Peyer's patch (tissue), 4 donors: ENCODE data around the gene DEFB131A. TPM values are rescaled to one million over a fixed set of nuclear protein-coding genes. Genes with fewer than 3 reads are reported as not detected.
"Not testable (repeated sequence)": the region's sequence is repeated elsewhere in the genome, so short reads cannot be mapped to it uniquely, and the experiment has no call there.

Experiments
- DNase-seq, 3 donors: peaks; one replicate each; pipeline ENCODE4 v3.0.0-alpha.2; 2017 to 2019
- H3K27ac ChIP-seq, 4 donors: fragments of 200-600 bp; sonication (generic); one replicate each; pipeline ENCODE4 v1.5.1; 2016 to 2019
- H3K27me3 ChIP-seq, 2 donors: fragments of 200-600 bp; sonication (generic); one replicate each; pipeline ENCODE4 v1.5.1; 2019
- H3K36me3 ChIP-seq, 3 donors: fragments of 200-600 bp; sonication (generic); one replicate each; pipeline ENCODE4 v1.5.1; 2016 to 2019
- H3K4me1 ChIP-seq, 4 donors: fragments of 200-600 bp; sonication (generic); one replicate each; pipeline ENCODE4 v1.5.1; 2016 to 2019
- H3K4me3 ChIP-seq, 4 donors: fragments of 200-600 bp; sonication (generic); 1 replicate in 3 of 4; 2 replicates in 1 of 4; pipeline ENCODE4 v1.5.1; 2016 to 2019; ENCODE audit warnings: mild to moderate bottlenecking in 1 of 4
- H3K9me3 ChIP-seq, 4 donors: fragments of 200-600 bp; sonication (generic); one replicate each; pipeline ENCODE4 v1.5.1; 2016 to 2019; ENCODE audit warnings: mild to moderate bottlenecking in 1 of 4
- CTCF ChIP-seq, 6 experiments: fragments of 450-650 bp in 4 of 6; fragments of 200-600 bp in 2 of 6; sonication (generic) in 1 of 6; IDR thresholded peaks; one replicate each; pipeline ENCODE4 v1.5.1; 2017 to 2019; ENCODE audit warnings: antibody characterized with exemption in 6 of 6, mild to moderate bottlenecking in 3 of 6, moderate library complexity in 1 of 6
- total RNA-seq, 4 donors: library from RNA; depleted of rRNA; stranded (reverse); fragments of >200 nt; gene quantifications; one replicate each; pipeline ENCODE4 v1.1.0, GENCODE V29; 2016

The DEFB131A gene
- total RNA-seq, 4 donors from 2014 or later, result not detected

- H3K27ac ChIP-seq, H3K27me3 ChIP-seq, H3K4me3 ChIP-seq, H3K4me1 ChIP-seq, H3K9me3 ChIP-seq, H3K36me3 ChIP-seq, DNase-seq: not testable (repeated sequence)
- TF ChIP-seq CTCF (IDR thresholded peaks at IDR 0.05), result peak in 1 of 6 experiments; percentile 26
Measured at GRCh38 chr4:9479466-9479865, 35.3 kb downstream of the DEFB131A start.

GRCh38 chr4:9480066-9480465 lies 35.9 kb downstream of the DEFB131A start:
- H3K27ac ChIP-seq, H3K9me3 ChIP-seq, H3K36me3 ChIP-seq, H3K27me3 ChIP-seq, H3K4me3 ChIP-seq, DNase-seq, H3K4me1 ChIP-seq: not testable (repeated sequence)

GRCh38 chr4:9482871-9483270 lies 38.7 kb downstream of the DEFB131A start:
- not testable (repeated sequence) for H3K36me3 ChIP-seq, H3K27me3 ChIP-seq, DNase-seq, H3K9me3 ChIP-seq, H3K4me3 ChIP-seq, H3K27ac ChIP-seq, H3K4me1 ChIP-seq

GRCh38 chr4:9483682-9484081 lies 39.5 kb downstream of the DEFB131A start:
- not testable (repeated sequence) for H3K4me3 ChIP-seq, DNase-seq, H3K27ac ChIP-seq, H3K9me3 ChIP-seq, H3K36me3 ChIP-seq, H3K27me3 ChIP-seq, H3K4me1 ChIP-seq

- H3K4me1 ChIP-seq, H3K4me3 ChIP-seq, H3K36me3 ChIP-seq, DNase-seq, H3K27me3 ChIP-seq, H3K9me3 ChIP-seq, H3K27ac ChIP-seq: not testable (repeated sequence)
Measured at GRCh38 chr4:9486880-9487279, 42.7 kb downstream of the DEFB131A start.

- DNase-seq, H3K4me3 ChIP-seq, H3K27ac ChIP-seq, H3K27me3 ChIP-seq, H3K4me1 ChIP-seq, H3K9me3 ChIP-seq, H3K36me3 ChIP-seq: not testable (repeated sequence)
Measured at GRCh38 chr4:9488796-9489195, 44.6 kb downstream of the DEFB131A start.

- H3K4me1 ChIP-seq, H3K27me3 ChIP-seq, DNase-seq, H3K9me3 ChIP-seq, H3K4me3 ChIP-seq, H3K36me3 ChIP-seq, H3K27ac ChIP-seq: not testable (repeated sequence)
Measured at GRCh38 chr4:9490496-9490895, 46.3 kb downstream of the DEFB131A start.

- H3K27me3 ChIP-seq, DNase-seq, H3K4me1 ChIP-seq, H3K4me3 ChIP-seq, H3K27ac ChIP-seq, H3K36me3 ChIP-seq, H3K9me3 ChIP-seq: not testable (repeated sequence)
Measured at GRCh38 chr4:9490986-9491385, 46.8 kb downstream of the DEFB131A start.

GRCh38 chr4:9493589-9493988 lies 49.4 kb downstream of the DEFB131A start:
- not testable (repeated sequence) for H3K27ac ChIP-seq, H3K4me1 ChIP-seq, DNase-seq, H3K27me3 ChIP-seq, H3K4me3 ChIP-seq, H3K36me3 ChIP-seq, H3K9me3 ChIP-seq

GRCh38 chr4:9494256-9495035 lies 50.2 kb downstream of the DEFB131A start:
- DNase-seq, H3K9me3 ChIP-seq, H3K27ac ChIP-seq, H3K27me3 ChIP-seq, H3K36me3 ChIP-seq, H3K4me3 ChIP-seq, H3K4me1 ChIP-seq: not testable (repeated sequence)

- peak in 4 of 6 experiments; percentile 26 to 74 (median 66) for TF ChIP-seq CTCF (IDR thresholded peaks at IDR 0.05)
- H3K27ac ChIP-seq, H3K4me1 ChIP-seq, H3K4me3 ChIP-seq, H3K9me3 ChIP-seq, H3K27me3 ChIP-seq, H3K36me3 ChIP-seq: not testable (repeated sequence)
- DNase-seq, result peak; percentile 20 to 89 (median 87)
Measured at GRCh38 chr4:9495443-9495842, 51.2 kb downstream of the DEFB131A start.

- H3K27ac ChIP-seq, H3K9me3 ChIP-seq, H3K4me1 ChIP-seq, DNase-seq, H3K27me3 ChIP-seq, H3K36me3 ChIP-seq: not testable (repeated sequence)
- peak overlapping the region in 2 of 4 donors; percentile 40 to 43 for H3K4me3 ChIP-seq
Measured at GRCh38 chr4:9497575-9498467, 53.6 kb downstream of the DEFB131A start.
